ENCODE measurements around the gene ADAT2.
"Not testable (repeated sequence)": the region's sequence is repeated elsewhere in the genome, so short reads cannot be mapped to it uniquely, and the experiment has no call there.

The ADAT2 gene

DNA sequence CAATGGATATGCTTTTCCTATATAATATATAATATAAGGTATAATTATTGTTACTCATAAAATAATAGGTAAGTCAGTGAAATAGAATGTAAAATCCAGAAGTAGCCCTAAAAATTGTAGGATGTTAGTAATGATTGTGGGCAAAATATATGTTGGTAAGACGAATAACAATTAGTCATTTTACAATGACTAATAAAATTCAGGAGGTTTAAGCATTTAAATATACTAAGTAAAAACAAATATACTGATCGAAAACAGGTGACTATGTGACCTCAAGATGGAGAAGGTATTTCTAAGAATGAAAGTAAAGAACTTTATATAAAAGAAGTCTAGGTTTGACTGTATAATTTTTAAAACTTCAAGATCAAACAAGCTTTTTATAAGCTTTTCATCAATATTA is 32.1 kb upstream of the ADAT2 start:
- Histone ChIP-seq H3K4me3 (ENCODE audit: insufficient read length, low read depth) (no peak overlapping the region), H3K36me3 (ENCODE audit: insufficient read depth, insufficient read length, low read length) (no peaks in the 10 kb centered on the region), H3K9ac (ENCODE audit: insufficient read length, low read depth) (no peak overlapping the region), H3K9me3 (ENCODE audit: insufficient read depth, low read length) (no peaks in the 10 kb centered on the region), H3K27me3 (ENCODE audit: insufficient read depth, insufficient read length) (no peaks in the 10 kb centered on the region), H3K4me1 (ENCODE audit: insufficient read depth, insufficient read length) (no peaks in the 10 kb centered on the region)
- no peak for TF ChIP-seq YY1 (IDR thresholded peaks at IDR 0.05; ENCODE audit: insufficient read depth, insufficient read length)
- TF ChIP-seq ZNF274 (IDR thresholded peaks at IDR 0.05; ENCODE audit: low read depth, low read length): no peak
- TF ChIP-seq SUZ12 (IDR thresholded peaks at IDR 0.05; ENCODE audit: extremely low read depth, insufficient read depth, insufficient read length): no peak
- DNase-seq (ENCODE audit: low read depth, low spot score): no peak

DNA sequence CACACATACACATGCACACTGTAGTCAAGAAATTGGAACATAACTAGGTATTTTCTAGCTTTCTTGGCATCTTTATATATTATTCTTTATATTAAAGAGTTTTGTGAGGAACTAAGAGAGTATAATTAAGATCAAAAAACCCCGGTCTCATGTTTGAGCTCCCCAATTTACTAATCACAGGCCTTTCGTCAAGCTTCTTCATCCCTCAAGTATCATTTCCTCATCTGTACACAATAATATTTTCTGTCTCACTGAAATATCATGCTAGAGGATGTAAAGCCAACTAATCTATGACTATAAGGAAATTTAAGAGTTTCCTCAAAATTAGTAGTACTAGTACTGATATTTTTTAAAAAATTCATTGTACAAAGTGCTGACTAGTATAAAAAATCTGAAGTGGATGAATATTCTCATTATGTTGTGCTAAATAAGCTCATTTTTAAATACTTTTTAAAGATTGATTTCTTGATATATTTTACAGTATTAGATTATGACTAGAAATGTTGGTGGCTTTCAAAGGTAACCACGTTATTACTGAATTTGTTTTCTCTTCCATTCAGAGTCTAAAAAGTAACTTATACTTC is 28.1 kb upstream of the ADAT2 start:
- Histone ChIP-seq H3K27me3 (ENCODE audit: insufficient read depth, insufficient read length) (no peaks in the 10 kb centered on the region), H3K9me3 (ENCODE audit: insufficient read depth, low read length) (no peaks in the 10 kb centered on the region), H3K4me1 (ENCODE audit: insufficient read depth, insufficient read length) (no peaks in the 10 kb centered on the region), H3K4me3 (ENCODE audit: insufficient read length, low read depth) (no peak overlapping the region), H3K9ac (ENCODE audit: insufficient read length, low read depth) (no peak overlapping the region), H3K36me3 (ENCODE audit: insufficient read depth, insufficient read length, low read length) (peaks cover 5% of the 10 kb centered on the region)
- TF ChIP-seq SUZ12 (IDR thresholded peaks at IDR 0.05; ENCODE audit: extremely low read depth, insufficient read depth, insufficient read length) (no peak), YY1 (IDR thresholded peaks at IDR 0.05; ENCODE audit: insufficient read depth, insufficient read length) (no peak), ZNF274 (IDR thresholded peaks at IDR 0.05; ENCODE audit: low read depth, low read length) (no peak)
- no peak for DNase-seq (ENCODE audit: low read depth, low spot score)

DNA sequence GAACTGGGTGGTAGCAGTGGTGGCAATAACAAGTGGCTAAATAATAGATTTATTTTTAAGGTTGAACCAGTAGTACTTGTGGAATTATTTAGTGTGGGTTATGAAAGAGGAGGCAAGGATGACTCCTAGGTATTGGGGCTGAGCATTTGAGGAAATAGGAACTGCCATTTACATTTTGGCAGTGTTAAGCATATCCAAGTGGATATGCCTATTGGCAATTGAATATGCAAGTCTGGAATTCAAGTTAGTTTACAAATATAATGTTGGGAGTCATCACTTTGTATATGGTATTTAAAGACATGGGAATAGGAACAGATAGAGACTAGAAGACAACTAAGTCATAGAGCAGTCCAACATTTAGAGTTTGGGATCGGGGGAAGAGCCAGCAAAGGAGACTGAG is 26.1 kb upstream of the ADAT2 start:
- TF ChIP-seq SUZ12 (IDR thresholded peaks at IDR 0.05; ENCODE audit: extremely low read depth, insufficient read depth, insufficient read length): no peak
- Histone ChIP-seq H3K4me1 (ENCODE audit: insufficient read depth, insufficient read length) (no peaks in the 10 kb centered on the region), H3K9ac (ENCODE audit: insufficient read length, low read depth) (no peak overlapping the region), H3K4me3 (ENCODE audit: insufficient read length, low read depth) (no peak overlapping the region), H3K36me3 (ENCODE audit: insufficient read depth, insufficient read length, low read length) (peaks cover 5% of the 10 kb centered on the region), H3K27me3 (ENCODE audit: insufficient read depth, insufficient read length) (no peaks in the 10 kb centered on the region), H3K9me3 (ENCODE audit: insufficient read depth, low read length) (no peaks in the 10 kb centered on the region)
- DNase-seq (ENCODE audit: low read depth, low spot score): no peak

DNA sequence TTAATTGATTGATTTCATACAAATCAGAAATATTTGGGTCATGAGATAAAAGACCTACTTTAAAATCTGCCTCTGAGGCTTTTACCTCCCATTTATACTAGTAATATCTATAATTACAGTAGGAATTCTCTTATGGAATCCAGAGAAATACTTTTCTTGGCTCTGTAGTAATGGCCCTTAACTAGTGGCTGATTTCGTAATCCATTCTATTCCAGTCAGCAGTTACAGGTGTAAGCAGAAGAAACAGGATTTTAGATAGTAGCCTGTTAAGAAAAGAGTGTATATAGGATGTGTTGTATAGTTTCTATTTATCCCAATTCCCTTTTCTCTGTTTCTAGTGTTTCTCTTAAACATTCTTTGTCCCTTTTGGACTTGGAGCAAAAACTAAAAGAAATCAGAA is 21.3 kb upstream of the ADAT2 start:
- peaks cover 5% of the 10 kb centered on the region for H3K36me3 ChIP-seq (ENCODE audit: insufficient read depth, insufficient read length, low read length)
- H3K9me3 ChIP-seq (ENCODE audit: insufficient read depth, low read length): no peaks in the 10 kb centered on the region
- no peak overlapping the region for H3K4me3 ChIP-seq (ENCODE audit: insufficient read length, low read depth)
- DNase-seq (ENCODE audit: low read depth, low spot score): no peak
- TF ChIP-seq SUZ12 (IDR thresholded peaks at IDR 0.05; ENCODE audit: extremely low read depth, insufficient read depth, insufficient read length): no peak
- TF ChIP-seq ZNF274 (IDR thresholded peaks at IDR 0.05; ENCODE audit: low read depth, low read length): no peak
- TF ChIP-seq YY1 (IDR thresholded peaks at IDR 0.05; ENCODE audit: insufficient read depth, insufficient read length): no peak
- H3K9ac ChIP-seq (ENCODE audit: insufficient read length, low read depth): no peak overlapping the region
- H3K27me3 ChIP-seq (ENCODE audit: insufficient read depth, insufficient read length): no peaks in the 10 kb centered on the region
- no peaks in the 10 kb centered on the region for H3K4me1 ChIP-seq (ENCODE audit: insufficient read depth, insufficient read length)

DNA sequence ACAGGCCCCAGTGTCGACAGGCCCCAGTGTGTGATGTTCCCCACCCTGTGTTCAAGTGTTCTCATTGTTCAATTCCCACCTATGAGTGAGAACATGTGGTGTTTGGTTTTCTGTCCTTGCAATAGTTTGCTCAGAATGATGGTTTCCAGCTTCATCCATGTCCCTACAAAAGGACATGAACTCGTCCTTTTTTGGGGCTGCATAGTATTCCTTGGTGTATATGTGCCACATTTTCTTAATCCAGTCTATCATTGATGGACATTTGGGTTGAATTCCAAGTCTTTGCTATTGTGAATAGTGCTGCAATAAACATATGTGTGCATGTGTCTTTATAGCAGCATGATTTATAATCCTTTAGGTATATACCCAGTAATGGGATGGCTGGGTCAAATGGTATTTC is 18.3 kb upstream of the ADAT2 start:
- not testable (repeated sequence) for H3K9ac ChIP-seq (ENCODE audit: insufficient read length, low read depth); H3K36me3 ChIP-seq (ENCODE audit: insufficient read depth, insufficient read length, low read length); H3K27me3 ChIP-seq (ENCODE audit: insufficient read depth, insufficient read length); DNase-seq (ENCODE audit: low read depth, low spot score); H3K9me3 ChIP-seq (ENCODE audit: insufficient read depth, low read length); H3K4me3 ChIP-seq (ENCODE audit: insufficient read length, low read depth); H3K4me1 ChIP-seq (ENCODE audit: insufficient read depth, insufficient read length)

DNA sequence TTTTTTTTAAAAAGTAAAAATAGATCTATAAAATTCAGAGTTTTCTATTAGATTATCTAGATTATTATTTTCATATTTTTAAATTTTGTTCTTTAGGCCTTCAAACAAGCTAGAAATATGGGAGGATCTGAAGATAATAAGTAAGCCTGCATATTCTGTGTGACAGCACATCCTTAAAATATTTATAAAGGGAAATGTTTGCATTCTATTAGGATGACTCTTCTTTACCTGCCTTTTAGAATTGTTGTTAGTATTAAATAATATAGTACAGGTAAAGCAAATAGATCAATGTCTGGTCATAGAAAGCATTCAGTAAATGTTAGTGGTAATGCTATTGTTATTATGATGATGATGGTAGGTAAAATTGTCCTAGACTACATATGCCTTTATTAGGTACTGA is 17.5 kb upstream of the ADAT2 start:
- H3K4me1 ChIP-seq (ENCODE audit: insufficient read depth, insufficient read length): no peaks in the 10 kb centered on the region
- no peaks in the 10 kb centered on the region for H3K9me3 ChIP-seq (ENCODE audit: insufficient read depth, low read length)
- TF ChIP-seq YY1 (IDR thresholded peaks at IDR 0.05; ENCODE audit: insufficient read depth, insufficient read length): no peak
- no peak for TF ChIP-seq ZNF274 (IDR thresholded peaks at IDR 0.05; ENCODE audit: low read depth, low read length)
- no peak for TF ChIP-seq SUZ12 (IDR thresholded peaks at IDR 0.05; ENCODE audit: extremely low read depth, insufficient read depth, insufficient read length)
- DNase-seq (ENCODE audit: low read depth, low spot score): no peak
- no peak overlapping the region for H3K4me3 ChIP-seq (ENCODE audit: insufficient read length, low read depth)
- H3K9ac ChIP-seq (ENCODE audit: insufficient read length, low read depth): no peak overlapping the region
- H3K36me3 ChIP-seq (ENCODE audit: insufficient read depth, insufficient read length, low read length): peaks cover 4% of the 10 kb centered on the region
- H3K27me3 ChIP-seq (ENCODE audit: insufficient read depth, insufficient read length): no peaks in the 10 kb centered on the region

DNA sequence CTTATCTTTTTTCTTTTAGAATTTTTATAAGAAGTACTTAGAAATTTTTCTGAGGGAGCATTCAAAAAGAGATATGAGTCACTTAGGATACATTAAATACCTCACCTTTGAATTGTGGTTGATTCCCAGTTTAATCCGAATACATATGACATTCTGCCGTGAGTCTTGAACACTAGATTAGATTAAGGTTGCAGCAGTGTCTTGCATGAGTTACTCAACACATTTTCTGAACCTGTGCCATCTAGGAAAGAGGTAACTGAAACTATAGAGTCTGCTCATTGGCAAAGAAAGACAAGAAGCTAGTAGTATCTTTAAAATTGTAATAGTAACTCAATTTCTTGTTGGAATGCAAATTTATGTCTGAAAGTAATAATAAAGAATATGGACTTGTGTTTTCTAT is 15.1 kb upstream of the ADAT2 start:
- Histone ChIP-seq H3K4me1 (ENCODE audit: insufficient read depth, insufficient read length) (no peaks in the 10 kb centered on the region), H3K4me3 (ENCODE audit: insufficient read length, low read depth) (no peak overlapping the region), H3K27me3 (ENCODE audit: insufficient read depth, insufficient read length) (no peaks in the 10 kb centered on the region), H3K9ac (ENCODE audit: insufficient read length, low read depth) (no peak overlapping the region), H3K36me3 (ENCODE audit: insufficient read depth, insufficient read length, low read length) (peaks cover 14% of the 10 kb centered on the region), H3K9me3 (ENCODE audit: insufficient read depth, low read length) (no peaks in the 10 kb centered on the region)
- no peak for DNase-seq (ENCODE audit: low read depth, low spot score)
- TF ChIP-seq YY1 (IDR thresholded peaks at IDR 0.05; ENCODE audit: insufficient read depth, insufficient read length) (no peak), ZNF274 (IDR thresholded peaks at IDR 0.05; ENCODE audit: low read depth, low read length) (no peak), SUZ12 (IDR thresholded peaks at IDR 0.05; ENCODE audit: extremely low read depth, insufficient read depth, insufficient read length) (no peak)
